ENCODE results near the gene GREB1. TPM values are rescaled to one million over a fixed set of nuclear protein-coding genes. Genes with fewer than 3 reads are reported as not detected.

The GREB1 gene
- total RNA-seq, 3 donors from 2014 or later, result 0.32 to 0.33 (median 0.33) TPM

DNA sequence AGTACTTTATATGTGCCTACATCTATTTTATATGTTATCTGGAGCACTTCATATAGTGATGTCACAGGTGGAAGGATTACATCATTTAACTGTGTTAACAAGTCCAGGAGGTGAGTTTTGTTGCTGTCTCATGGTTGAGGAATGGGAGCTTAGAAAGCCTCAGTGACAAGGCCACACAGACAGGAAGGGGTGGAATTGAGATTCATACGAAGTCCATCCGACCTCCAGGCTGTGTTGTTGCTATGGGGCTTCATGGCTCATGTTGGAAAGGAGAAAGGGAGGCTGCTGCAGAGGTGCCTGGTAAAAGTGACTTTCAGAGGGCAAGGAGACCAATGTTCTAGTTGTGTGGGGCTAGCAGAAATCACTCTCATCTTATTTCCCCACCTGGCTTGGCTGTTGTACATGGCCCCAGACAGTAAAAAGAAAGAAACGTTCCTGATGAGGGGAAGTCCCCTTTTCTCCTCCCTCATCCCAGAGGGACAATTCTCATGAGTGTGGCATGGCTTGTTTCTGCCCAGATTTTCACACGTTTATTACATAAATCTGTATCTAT is 31.0 kb upstream of the GREB1 start:
- no peaks in the 10 kb centered on the region for H3K9me3 Mint-ChIP-seq
- DNase-seq (no peak), ATAC-seq (no peak)
- H3K36me3 Mint-ChIP-seq (ENCODE audit: insufficient read depth), result no peaks in the 10 kb centered on the region
- H3K4me1 Mint-ChIP-seq (ENCODE audit: low read depth), result no peaks in the 10 kb centered on the region
- H3K27me3 Mint-ChIP-seq (ENCODE audit: low read depth), result peaks cover 16% of the 10 kb centered on the region
- H3K4me3 Mint-ChIP-seq, result no peak overlapping the region

GRCh38 chr2:11503354-11503927 is 30.4 kb upstream of the GREB1 start:
- no peak for ATAC-seq
- Mint-ChIP-seq H3K4me3 (no peak overlapping the region), H3K4me1 (ENCODE audit: low read depth) (no peaks in the 10 kb centered on the region), H3K27me3 (ENCODE audit: low read depth) (peaks cover 14% of the 10 kb centered on the region), H3K36me3 (ENCODE audit: insufficient read depth) (no peaks in the 10 kb centered on the region), H3K9me3 (no peaks in the 10 kb centered on the region)
- no peak for DNase-seq

- ATAC-seq (no peak), DNase-seq (no peak)
- peaks cover 12% of the 10 kb centered on the region for H3K27me3 Mint-ChIP-seq (ENCODE audit: low read depth)
- no peaks in the 10 kb centered on the region for H3K36me3 Mint-ChIP-seq (ENCODE audit: insufficient read depth)
- no peaks in the 10 kb centered on the region for H3K9me3 Mint-ChIP-seq
- no peaks in the 10 kb centered on the region for H3K4me1 Mint-ChIP-seq (ENCODE audit: low read depth)
- no peak overlapping the region for H3K4me3 Mint-ChIP-seq
These were observed 27.9 kb upstream of the GREB1 start for GRCh38 chr2:11505652-11506610.

- ATAC-seq (no peak), DNase-seq (no peak)
- Mint-ChIP-seq H3K9me3 (no peaks in the 10 kb centered on the region), H3K4me3 (no peak overlapping the region), H3K4me1 (ENCODE audit: low read depth) (no peaks in the 10 kb centered on the region), H3K36me3 (ENCODE audit: insufficient read depth) (no peaks in the 10 kb centered on the region), H3K27me3 (ENCODE audit: low read depth) (peaks cover 18% of the 10 kb centered on the region)
These were observed 27.3 kb upstream of the GREB1 start for GRCh38 chr2:11506611-11506969.

- peaks cover 18% of the 10 kb centered on the region for H3K27me3 Mint-ChIP-seq (ENCODE audit: low read depth)
- ATAC-seq, result no peak
- DNase-seq, result no peak
- H3K4me1 Mint-ChIP-seq (ENCODE audit: low read depth), result no peaks in the 10 kb centered on the region
- no peaks in the 10 kb centered on the region for H3K36me3 Mint-ChIP-seq (ENCODE audit: insufficient read depth)
- H3K9me3 Mint-ChIP-seq, result no peaks in the 10 kb centered on the region
- no peak overlapping the region for H3K4me3 Mint-ChIP-seq
These were observed 26.3 kb upstream of the GREB1 start for GRCh38 chr2:11507517-11507916.

GRCh38 chr2:11508279-11508678 is 25.6 kb upstream of the GREB1 start:
- ATAC-seq, result no peak
- Mint-ChIP-seq H3K36me3 (ENCODE audit: insufficient read depth) (no peaks in the 10 kb centered on the region), H3K4me1 (ENCODE audit: low read depth) (no peaks in the 10 kb centered on the region), H3K9me3 (no peaks in the 10 kb centered on the region), H3K27me3 (ENCODE audit: low read depth) (peaks cover 15% of the 10 kb centered on the region), H3K4me3 (no peak overlapping the region)
- DNase-seq, result no peak

DNA sequence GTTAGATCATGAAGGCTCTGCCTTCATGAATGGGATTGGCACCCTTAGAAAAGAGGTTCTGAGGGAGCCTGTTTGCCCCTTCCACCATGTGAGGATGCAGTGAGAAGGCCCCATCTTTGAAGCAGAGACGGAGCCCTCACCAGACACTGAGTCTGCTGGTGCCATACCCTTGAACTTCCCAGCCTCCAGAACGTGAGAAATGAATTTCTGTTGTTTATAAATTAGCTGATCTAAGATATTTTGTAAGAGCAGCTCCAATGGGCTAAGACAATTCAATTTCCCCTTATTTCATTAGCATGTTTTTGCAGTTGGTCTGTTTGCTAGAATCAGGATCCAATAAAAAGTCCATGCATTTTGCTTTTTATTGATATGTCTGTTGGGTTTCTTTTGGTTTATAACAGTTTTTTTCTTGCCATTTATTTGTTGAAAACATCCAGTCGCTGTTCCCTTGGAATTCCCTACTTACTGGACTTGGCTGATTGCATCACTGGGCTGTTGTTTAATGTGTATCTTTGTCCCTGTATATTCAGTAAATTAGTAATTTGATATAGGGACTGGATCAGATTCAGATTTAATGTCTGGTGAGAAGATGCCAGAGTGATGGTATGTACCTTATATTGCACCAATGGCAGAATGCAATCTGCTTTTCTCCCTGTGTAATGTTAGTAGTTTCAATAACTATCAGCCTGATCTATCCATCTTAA is 24.0 kb upstream of the GREB1 start:
- Mint-ChIP-seq H3K4me3 (no peak overlapping the region), H3K36me3 (ENCODE audit: insufficient read depth) (no peaks in the 10 kb centered on the region), H3K4me1 (ENCODE audit: low read depth) (no peaks in the 10 kb centered on the region), H3K9me3 (no peaks in the 10 kb centered on the region), H3K27me3 (ENCODE audit: low read depth) (peaks cover 15% of the 10 kb centered on the region)
- DNase-seq (no peak), ATAC-seq (no peak)

DNA sequence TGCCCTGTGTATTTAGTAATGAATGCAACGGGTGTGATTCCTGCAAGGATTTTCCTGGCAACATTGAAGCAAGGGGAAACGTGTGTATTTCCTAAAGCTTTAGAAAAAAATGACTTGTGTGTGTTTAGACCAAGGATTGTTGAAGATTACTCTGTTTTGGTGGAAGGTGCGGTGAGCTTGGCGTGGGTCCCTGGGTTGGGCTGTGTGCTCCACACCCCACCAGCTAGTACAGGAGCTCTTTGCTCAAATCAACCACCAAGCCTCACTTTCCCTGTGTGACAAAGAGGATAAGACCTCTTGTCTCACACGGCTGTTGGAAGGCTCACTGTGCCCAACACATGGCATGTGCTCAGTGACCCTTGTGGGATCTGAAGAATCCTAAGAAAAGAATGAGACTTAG is 21.4 kb upstream of the GREB1 start:
- ATAC-seq, result no peak

DNA sequence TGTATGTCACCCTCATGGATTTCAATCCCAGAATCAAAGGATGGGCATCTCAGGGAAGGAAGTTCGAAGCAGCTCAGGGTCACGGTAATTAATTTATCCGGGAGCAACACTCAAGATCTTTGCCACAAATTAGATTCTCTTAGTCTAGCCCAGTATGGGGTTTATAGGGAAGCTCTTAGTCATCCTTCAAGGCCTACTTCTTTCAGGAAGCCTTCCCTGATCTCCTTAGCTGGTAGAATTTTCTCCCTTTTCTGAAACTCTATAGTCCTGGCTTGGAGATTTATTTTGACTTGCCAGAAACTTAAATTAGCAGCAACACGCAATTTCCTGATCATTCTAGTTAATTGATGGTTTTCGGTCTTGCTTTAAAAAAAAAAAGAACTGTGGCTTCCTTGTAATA is 20.5 kb upstream of the GREB1 start:
- H3K27me3 Mint-ChIP-seq (ENCODE audit: low read depth), result peaks cover 12% of the 10 kb centered on the region
- no peaks in the 10 kb centered on the region for H3K9me3 Mint-ChIP-seq
- no peak overlapping the region for H3K4me3 Mint-ChIP-seq
- no peaks in the 10 kb centered on the region for H3K4me1 Mint-ChIP-seq (ENCODE audit: low read depth)
- no peak for ATAC-seq
- no peak for DNase-seq
- H3K36me3 Mint-ChIP-seq (ENCODE audit: insufficient read depth), result no peaks in the 10 kb centered on the region

More for the DNA sequence above, 21.4 kb upstream of the GREB1 start:
- Mint-ChIP-seq H3K4me1 (ENCODE audit: low read depth) (no peaks in the 10 kb centered on the region), H3K36me3 (ENCODE audit: insufficient read depth) (no peaks in the 10 kb centered on the region), H3K4me3 (no peak overlapping the region), H3K9me3 (no peaks in the 10 kb centered on the region), H3K27me3 (ENCODE audit: low read depth) (peaks cover 9% of the 10 kb centered on the region)
- no peak for DNase-seq

DNA sequence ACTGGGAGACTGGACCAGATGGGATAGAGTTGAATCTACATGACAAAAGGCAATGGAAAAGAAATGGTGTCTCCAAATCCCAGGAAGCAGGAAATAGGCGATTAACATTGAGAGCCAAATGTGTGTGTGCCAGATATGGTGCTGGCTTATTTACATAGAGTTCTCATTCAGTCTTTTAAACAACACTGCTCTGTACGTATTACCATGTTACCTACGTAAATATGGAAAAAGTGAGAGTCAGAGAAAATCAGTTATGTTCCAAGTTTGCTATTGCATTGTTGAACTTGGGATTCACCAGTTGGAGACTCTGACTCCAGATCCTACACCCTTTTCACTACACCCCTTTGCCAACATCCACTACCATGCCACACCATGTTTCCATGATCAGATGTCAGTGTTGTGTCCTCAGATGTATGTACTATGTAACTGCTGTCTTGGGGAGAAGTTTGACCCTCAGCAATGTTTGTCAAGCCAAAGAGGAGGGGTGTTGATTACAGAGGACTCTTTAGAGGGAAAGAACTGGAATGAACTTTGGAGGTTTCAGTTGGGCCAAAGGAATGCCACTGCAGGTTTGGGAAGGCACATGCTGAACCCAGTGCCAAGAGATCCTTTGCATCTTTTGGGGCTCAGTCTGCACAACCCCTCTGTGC is 19.6 kb upstream of the GREB1 start:
- H3K9me3 Mint-ChIP-seq, result no peaks in the 10 kb centered on the region
- no peak for ATAC-seq
- no peak overlapping the region for H3K4me3 Mint-ChIP-seq
- no peak for DNase-seq
- H3K4me1 Mint-ChIP-seq (ENCODE audit: low read depth), result no peaks in the 10 kb centered on the region
- no peaks in the 10 kb centered on the region for H3K36me3 Mint-ChIP-seq (ENCODE audit: insufficient read depth)
- peaks cover 12% of the 10 kb centered on the region for H3K27me3 Mint-ChIP-seq (ENCODE audit: low read depth)

GRCh38 chr2:11514904-11515303 is 18.9 kb upstream of the GREB1 start:
- DNase-seq (no peak), ATAC-seq (no peak)
- Mint-ChIP-seq H3K4me3 (no peak overlapping the region), H3K9me3 (no peaks in the 10 kb centered on the region), H3K36me3 (ENCODE audit: insufficient read depth) (no peaks in the 10 kb centered on the region), H3K27me3 (ENCODE audit: low read depth) (peaks cover 12% of the 10 kb centered on the region), H3K4me1 (ENCODE audit: low read depth) (no peaks in the 10 kb centered on the region)

DNA sequence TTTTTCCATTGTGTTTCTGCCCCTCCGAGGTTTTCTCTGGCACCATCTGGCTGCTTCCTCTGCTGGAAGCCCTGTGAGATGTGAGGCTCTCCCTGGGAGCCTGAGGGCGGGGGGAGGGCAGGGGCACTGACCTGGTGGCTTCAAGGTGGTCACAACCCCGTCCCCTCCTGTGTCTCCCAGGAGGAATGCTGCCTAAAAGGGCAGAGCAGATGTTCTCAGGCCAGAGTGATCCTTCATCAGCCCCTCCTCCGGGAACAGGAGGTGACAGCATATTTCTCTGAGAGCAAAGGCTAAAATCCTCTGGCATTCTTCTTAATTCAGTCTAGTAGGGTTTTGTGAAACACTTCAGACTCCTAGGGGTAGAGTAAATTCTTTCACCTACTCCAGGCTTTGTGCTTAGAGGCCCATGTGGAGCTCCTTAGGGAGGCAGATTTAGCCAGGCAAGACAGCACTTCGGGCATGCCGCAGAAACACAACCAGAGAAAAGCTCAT is 18.3 kb upstream of the GREB1 start:
- no peak overlapping the region for H3K4me3 Mint-ChIP-seq
- no peak for ATAC-seq
- no peaks in the 10 kb centered on the region for H3K9me3 Mint-ChIP-seq

GRCh38 chr2:11516984-11517648 is 16.7 kb upstream of the GREB1 start:
- H3K4me1 Mint-ChIP-seq (ENCODE audit: low read depth), result no peaks in the 10 kb centered on the region
- peaks cover 6% of the 10 kb centered on the region for H3K27me3 Mint-ChIP-seq (ENCODE audit: low read depth)
- no peak overlapping the region for H3K4me3 Mint-ChIP-seq
- no peaks in the 10 kb centered on the region for H3K9me3 Mint-ChIP-seq
- H3K36me3 Mint-ChIP-seq (ENCODE audit: insufficient read depth), result no peaks in the 10 kb centered on the region
- DNase-seq (no peak), ATAC-seq (no peak)

More for the DNA sequence above, 18.3 kb upstream of the GREB1 start:
- Mint-ChIP-seq H3K27me3 (ENCODE audit: low read depth) (peaks cover 12% of the 10 kb centered on the region), H3K4me1 (ENCODE audit: low read depth) (no peaks in the 10 kb centered on the region), H3K36me3 (ENCODE audit: insufficient read depth) (no peaks in the 10 kb centered on the region)
- DNase-seq, result no peak
